Smooth muscle cell (in vitro differentiated cells): ENCODE measurements around the gene PIGP. TPM values are rescaled to one million over a fixed set of nuclear protein-coding genes. Genes with fewer than 3 reads are reported as not detected.

Experiments used
- polyA plus RNA-seq: library from polyadenylated mRNA; unstranded; fragments of >200 nt; fragmentation: Nextera tagmentation; extraction: Ambion mirVana; gene quantifications from 2 replicates; pipeline ENCODE4 v1.2.1, GENCODE V29; 2016
- small RNA-seq: library from RNA; depleted of rRNA; stranded (forward); fragments of <200 nt; gene quantifications from one replicate; pipeline ENCODE3, GENCODE V24; 2014
- total RNA-seq: library from RNA; depleted of rRNA; stranded (reverse); fragments of >200 nt; gene quantifications from 2 replicates; pipeline ENCODE4 v1.2.3, GENCODE V29; 2014

The PIGP gene
- total and polyA plus RNA-seq, 2 experiments from 2014 or later, result 15.4 to 17.6 TPM

Small RNA genes lying within 50 kb of the gene (small RNA-seq; reads per million reads assigned to genes)
- gene RNU6-696P, result not detected

Other genes starting within 250 kb of the PIGP start
- 17.5 and 20.6 TPM in 2 replicates for gene HLCS, start 106.4 kb downstream of the PIGP start, total RNA-seq
- gene HLCS, start 106.4 kb downstream of the PIGP start, polyA plus RNA-seq, result 7.5 and 13.7 TPM in 2 replicates
- gene RIPPLY3, start 66.4 kb downstream of the PIGP start, total RNA-seq, result not detected in 2 replicates
- not detected in 2 replicates for gene RIPPLY3, start 66.4 kb downstream of the PIGP start, polyA plus RNA-seq
- gene TTC3, start 183 bp upstream of the PIGP start, total RNA-seq, result 224 and 331 TPM in 2 replicates
- gene TTC3, start 183 bp upstream of the PIGP start, polyA plus RNA-seq, result 177 and 193 TPM in 2 replicates
- 50.3 and 64.8 TPM in 2 replicates for gene VPS26C, start 194.3 kb upstream of the PIGP start, total RNA-seq
- 31.7 and 35.4 TPM in 2 replicates for gene VPS26C, start 194.3 kb upstream of the PIGP start, polyA plus RNA-seq